HL-60/S4 treated with phorbol 12-myristate 13-acetate at 8.2 ng/mL for 4 days and 3 days (cell line): ENCODE results near the gene SMC6.

Source experiments
- in situ Hi-C: fragments of 300-500 bp; cut with MboI; formaldehyde crosslinking; loops from 2 replicates; pipeline ENCODE4 v1.15.0; 2022; ENCODE audit warnings: low sequenced_read_pairs

SMC6 gene, protein sequence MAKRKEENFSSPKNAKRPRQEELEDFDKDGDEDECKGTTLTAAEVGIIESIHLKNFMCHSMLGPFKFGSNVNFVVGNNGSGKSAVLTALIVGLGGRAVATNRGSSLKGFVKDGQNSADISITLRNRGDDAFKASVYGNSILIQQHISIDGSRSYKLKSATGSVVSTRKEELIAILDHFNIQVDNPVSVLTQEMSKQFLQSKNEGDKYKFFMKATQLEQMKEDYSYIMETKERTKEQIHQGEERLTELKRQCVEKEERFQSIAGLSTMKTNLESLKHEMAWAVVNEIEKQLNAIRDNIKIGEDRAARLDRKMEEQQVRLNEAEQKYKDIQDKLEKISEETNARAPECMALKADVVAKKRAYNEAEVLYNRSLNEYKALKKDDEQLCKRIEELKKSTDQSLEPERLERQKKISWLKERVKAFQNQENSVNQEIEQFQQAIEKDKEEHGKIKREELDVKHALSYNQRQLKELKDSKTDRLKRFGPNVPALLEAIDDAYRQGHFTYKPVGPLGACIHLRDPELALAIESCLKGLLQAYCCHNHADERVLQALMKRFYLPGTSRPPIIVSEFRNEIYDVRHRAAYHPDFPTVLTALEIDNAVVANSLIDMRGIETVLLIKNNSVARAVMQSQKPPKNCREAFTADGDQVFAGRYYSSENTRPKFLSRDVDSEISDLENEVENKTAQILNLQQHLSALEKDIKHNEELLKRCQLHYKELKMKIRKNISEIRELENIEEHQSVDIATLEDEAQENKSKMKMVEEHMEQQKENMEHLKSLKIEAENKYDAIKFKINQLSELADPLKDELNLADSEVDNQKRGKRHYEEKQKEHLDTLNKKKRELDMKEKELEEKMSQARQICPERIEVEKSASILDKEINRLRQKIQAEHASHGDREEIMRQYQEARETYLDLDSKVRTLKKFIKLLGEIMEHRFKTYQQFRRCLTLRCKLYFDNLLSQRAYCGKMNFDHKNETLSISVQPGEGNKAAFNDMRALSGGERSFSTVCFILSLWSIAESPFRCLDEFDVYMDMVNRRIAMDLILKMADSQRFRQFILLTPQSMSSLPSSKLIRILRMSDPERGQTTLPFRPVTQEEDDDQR

DNA sequence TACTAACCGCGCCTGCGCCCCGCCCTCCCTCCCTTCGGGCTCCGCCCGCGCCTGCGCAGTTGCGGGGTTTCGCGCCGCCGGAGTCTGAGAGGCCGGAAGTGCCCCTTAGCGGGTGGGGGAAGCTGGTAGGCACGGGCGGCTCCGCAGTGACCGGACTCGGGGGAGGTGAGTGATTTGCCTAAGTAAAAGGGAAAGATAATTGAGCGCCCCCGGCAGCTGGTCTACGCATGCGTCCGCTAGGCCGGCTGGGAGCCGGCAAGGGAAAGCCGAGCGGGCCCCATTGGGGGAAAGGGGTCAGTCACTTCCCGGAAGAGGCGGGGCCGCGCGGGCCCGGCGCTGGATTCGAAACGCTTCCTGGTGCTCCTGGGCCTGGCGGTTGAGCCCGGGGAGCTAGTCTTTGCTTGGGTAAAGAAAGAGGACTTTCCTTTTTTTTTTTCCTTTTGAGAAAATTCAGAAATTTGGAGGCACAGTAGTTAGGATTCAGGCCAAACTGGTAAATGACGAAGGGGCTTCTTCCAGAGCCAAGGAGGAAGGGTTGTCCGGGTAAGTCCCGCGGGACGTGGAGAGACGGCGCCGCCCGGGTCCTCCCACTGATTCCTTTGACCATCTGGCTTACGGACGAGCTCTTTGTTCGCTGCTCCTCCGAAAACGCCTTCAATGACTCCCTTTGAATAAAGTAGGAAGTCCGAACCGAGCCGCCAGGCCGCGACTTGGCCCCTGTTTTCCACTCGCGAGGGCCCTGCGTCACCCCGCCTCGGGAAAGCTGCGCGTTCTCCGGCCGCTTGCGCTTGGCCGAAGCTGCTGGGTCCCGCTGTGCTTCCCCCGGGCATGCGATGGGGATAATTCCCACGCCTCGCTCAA lies at the start of gene SMC6, which contains the start of gene GEN1:
SMC6 (minus strand) TSS at position 8 of the 861 bp plus-strand sequence. CDS start 7,864 bp downstream, outside the sequence.
GEN1 (plus strand) TSS at position 336 of the 861 bp plus-strand sequence. CDS start 5,806 bp downstream, outside the sequence.
- in situ Hi-C loops: no loop called here

GRCh38 chr2:17800693-17801458 lies 47.3 kb upstream of the SMC6 start:
- in situ Hi-C loops: no loop called here

GRCh38 chr2:17800219-17800618 lies 46.6 kb upstream of the SMC6 start:
- in situ Hi-C loops: no loop called here

DNA sequence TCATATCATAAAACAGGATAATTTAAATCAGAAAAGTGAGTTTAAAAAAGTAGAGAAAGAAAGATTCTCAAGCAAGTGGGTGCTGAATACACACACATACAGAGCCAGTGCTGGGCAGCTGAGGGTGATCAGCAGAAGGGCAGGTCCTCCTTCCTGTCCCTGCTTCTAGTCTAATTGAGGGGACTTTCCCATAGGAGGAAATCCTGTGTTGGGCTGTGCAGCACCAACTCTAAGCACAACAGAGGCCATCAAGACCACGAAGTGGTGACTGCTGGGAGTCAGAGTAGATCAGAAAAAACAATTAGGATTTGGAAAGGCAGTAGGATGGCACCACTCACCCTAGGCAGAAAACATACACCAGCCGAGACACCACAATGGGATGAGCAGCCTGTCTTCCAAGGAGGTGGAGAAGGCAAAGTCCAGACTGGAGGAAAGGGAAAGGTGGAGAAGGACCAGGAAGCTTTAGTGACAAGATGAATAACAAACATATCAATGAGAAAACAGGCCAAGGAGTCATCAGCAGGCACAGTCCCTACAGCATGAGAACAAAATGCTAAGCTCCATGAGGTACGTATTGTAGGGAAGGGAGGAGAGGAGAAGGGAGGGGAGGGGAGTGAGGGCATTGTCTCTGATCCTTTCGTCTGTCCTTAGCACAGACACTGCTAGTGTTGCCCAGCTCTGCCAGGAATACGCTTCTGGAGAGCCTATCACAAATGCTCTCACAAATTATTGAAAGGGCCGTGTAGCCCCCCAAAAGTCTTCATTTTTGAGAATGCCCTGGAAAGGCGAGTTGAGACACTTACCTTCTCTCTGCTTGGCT lies 45.9 kb upstream of the SMC6 start:
- in situ Hi-C loops: no loop called here

GRCh38 chr2:17798338-17798737 lies 44.7 kb upstream of the SMC6 start:
- in situ Hi-C loops: no loop called here

- in situ Hi-C loops: no loop called here
Observed at GRCh38 chr2:17795309-17795708, 41.7 kb upstream of the SMC6 start.

DNA sequence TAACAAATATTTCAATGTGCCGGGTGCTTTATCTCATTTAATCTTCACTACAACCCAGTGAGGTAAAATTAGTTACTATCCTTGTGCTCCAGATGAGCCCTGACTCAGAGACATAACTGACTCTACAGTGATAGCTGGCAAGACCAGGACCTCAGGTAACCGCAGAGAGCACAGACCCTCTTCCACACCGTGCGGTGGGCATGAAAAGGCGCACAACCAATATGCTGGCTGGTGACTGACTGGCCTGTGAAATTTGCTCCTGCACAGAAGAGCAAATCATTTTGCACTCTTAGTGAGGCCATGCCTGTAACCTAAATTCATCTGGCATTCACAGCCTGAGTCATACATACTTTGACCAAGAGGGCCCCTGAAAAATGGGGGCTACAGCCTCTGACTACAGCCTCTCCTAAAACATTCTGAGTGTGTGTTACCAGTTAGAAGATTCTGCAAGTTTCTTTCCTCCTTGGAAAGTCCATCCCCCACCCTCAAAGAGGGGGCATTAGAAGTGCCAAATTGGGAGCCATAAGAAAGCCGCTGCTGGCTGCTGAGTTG lies 40.3 kb upstream of the SMC6 start:
- in situ Hi-C loops: no loop called here

DNA sequence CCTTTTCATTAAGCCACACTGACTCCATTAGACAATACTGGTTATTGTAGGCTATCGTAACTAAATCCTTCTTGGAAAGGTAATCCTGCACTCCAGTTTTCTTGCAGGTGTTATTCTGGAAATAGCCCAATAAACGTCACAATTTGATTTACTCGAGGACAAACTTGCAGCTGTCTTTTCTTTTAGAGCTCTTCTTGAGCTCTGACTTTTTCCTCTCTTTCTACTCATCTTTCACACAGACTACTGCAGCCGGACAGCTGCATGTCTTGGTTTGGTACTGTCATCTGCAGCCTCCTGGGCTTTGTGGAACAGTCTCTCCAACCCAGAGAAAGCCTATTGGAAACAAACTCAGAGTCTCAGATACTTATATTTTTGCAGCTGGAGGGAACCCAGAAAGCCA lies 39.7 kb upstream of the SMC6 start:
- in situ Hi-C loops: no loop called here

GRCh38 chr2:17792515-17792914 lies 38.9 kb upstream of the SMC6 start:
- in situ Hi-C loops: no loop called here

DNA sequence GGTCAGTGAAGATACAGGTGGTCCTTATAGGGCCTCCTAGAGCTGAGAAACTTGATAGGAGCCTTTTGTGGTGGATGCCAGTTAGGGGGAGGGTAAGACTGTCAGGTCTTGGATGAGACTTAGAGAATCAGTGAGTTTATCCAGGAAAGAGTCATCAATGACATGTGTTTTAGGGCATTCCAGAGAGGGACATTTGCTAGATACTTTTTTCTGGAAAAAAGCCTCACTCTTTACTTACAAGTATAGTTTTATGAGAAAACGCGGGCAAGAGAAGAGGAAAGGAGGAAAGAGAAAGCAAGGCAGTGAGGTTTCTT lies 38.2 kb upstream of the SMC6 start:
- in situ Hi-C loops: no loop called here

DNA sequence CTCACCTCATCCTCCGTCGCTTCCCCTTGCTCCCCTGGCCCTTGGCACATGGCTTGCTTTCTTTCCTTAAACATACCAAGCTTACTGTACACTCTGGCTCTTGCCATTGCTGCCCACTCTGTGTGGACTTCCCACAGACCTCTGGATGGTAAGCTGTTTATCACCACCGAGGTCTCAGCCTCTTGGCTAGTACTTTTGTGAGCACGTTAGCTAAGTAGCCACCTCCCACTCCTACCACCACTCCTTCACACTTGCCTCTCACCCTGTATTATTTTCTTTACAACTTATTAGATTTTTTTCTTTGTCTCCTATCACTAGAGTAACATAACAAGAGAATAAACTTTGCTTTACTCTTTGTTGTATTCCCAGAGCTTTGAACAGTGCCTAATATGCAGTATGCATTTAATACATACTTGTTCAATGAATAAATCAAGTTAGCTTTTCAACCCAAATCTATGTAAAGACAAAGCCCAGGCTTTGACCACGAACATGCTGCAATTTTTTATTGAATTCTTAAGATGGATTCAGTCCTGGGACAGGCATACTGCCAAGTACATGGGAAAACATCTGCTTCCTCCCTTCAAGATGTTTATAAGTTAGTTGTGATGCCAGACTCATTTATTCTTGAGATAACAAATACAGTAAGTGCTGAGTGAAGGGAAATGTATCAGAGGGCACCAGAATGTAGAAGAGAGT lies 37.7 kb upstream of the SMC6 start:
- in situ Hi-C loops: no loop called here

DNA sequence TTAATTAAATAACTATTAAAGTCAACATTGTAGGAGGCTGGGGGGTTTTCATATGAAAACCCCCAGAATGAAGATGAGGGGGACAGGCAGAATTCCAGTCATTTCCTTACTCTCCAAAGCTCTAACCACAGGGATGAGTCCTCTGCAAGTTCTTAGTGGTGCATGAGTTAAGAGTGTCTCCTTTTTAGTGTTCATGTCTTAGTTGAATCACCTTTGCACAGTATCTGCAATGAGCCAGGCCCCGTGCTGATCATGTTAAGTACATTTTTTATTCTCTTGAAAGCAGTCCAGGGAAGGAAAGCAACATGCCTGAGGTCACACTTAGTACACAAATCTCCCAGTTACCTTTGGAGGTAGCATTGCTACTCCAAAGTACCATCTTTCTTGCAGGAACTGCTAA lies 36.9 kb upstream of the SMC6 start:
- in situ Hi-C loops: no loop called here

DNA sequence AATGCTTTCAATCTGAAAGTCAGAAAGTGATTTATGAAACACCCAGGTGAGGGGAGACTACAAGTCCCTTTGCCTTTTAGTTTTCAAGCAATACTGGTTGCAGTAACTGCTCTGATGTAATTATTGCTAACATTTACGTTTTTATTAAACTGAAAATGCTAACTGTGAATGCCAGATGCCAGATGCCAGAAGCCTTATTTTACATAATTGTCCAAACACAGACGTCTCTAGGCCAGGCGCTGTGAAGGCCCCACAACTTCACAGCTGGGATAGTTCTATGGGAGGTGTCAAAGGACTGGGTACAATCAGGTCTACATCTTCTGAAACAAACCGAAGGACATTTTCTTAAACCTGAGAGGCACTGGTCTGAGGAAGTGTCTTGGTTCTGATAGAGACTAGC lies 35.2 kb upstream of the SMC6 start:
- in situ Hi-C loops: no loop called here

DNA sequence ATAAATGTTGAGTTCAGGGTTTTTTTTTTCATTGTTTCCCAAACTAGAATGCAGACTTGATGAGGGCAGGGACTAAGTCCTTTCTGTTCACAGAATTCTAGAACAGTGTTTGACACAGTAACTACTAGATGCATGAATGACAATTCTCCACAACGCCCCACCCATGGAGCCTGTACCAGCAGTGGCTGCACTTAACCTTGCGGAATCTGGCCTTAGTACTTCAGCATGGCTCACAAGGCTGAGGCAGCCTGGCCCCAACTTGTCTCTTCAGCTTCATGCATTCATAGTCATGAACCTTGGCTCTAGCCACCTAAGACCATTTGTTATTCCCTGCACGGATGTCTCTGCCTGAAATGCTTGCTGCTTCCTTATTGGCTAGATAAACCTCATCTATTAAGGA lies 33.1 kb upstream of the SMC6 start:
- in situ Hi-C loops: no loop called here

- in situ Hi-C loops: no loop called here
Observed at GRCh38 chr2:17781482-17781881, 27.9 kb upstream of the SMC6 start.

DNA sequence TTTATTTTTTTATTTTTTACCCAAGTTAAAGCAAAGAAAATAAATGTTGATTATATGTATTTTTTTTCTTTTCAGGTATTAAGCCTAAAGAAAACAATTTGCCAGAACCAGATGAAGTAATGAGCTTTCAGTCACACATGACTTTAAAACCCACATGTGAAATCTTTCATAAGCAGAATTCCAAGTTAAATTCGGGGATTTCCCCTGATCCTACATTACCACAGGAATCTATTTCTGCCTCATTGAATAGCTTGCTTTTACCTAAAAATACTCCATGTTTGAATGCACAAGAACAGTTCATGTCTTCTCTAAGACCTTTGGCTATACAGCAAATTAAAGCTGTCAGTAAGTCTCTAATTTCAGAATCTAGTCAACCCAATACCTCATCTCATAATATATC lies 26.9 kb upstream of the SMC6 start:
- in situ Hi-C loops: no loop called here

DNA sequence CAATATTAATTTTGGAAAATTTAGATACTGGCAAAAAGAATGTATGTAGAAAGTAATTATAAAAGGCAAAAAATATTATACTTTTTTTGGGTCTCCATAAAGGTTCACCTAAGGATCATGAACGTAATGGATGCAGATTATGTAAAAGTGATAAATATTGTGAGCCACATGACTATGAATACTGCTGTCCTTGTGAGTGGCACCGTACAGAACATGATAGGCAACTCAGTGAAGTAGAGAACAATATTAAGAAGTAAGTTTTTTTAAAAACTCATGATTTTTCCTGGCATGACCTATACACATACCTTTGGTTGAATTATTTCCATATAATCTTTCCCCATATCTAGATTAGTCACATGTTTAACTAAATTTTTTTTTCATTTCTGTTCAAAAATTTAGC lies 18.9 kb upstream of the SMC6 start:
- in situ Hi-C loops: no loop called here

GRCh38 chr2:17771956-17772355 lies 18.3 kb upstream of the SMC6 start:
- in situ Hi-C loops: no loop called here
